GM13977 (cell line): ENCODE data around the gene DHRS1.

Source experiments
- DNase-seq: peaks from one replicate; pipeline ENCODE4 v3.0.0; 2012; ENCODE audit warnings: low spot score
- in situ Hi-C: fragments of 300-500 bp; cut with MboI; formaldehyde crosslinking; loops from one replicate; pipeline ENCODE4 v1.12.0; 2022; ENCODE audit warnings: low sequenced_read_pairs, low pct_unique_long_range_greater_than_20kb, mixed read lengths, inconsistent platforms; ENCODE audit not compliant: unreplicated experiment
- TF ChIP-seq, protein P1 (sequence below): IDR thresholded peaks from 2 replicates; pipeline ENCODE4 v1.5.1; 2012; ENCODE audit warnings: mild to moderate bottlenecking, control low read depth; ENCODE audit not compliant: insufficient read depth; ENCODE audit errors: extremely low read depth, missing control alignments

DHRS1 gene

DNA sequence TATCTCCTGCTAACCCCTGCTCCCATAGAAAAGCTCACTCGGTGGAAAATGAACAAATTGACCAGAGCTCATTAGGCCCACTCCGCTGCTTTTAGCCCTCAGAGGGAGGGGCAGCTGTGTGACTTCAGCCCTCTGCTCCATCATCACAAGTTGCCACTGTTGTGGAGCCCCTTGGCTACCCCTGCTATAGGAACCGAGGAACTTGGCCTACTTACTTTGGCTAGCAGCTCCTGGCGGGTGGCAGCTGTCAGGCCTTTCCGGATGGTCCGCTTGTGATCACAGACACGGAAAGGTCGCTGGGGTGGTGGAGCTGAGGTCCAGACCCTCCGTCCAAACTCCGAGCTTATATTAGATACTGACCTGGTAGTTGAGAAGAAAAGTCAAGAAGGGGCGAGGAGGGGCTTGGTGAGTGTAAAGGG is 7.6 kb upstream of the DHRS1 start:
- TF ChIP-seq, protein P1, sequence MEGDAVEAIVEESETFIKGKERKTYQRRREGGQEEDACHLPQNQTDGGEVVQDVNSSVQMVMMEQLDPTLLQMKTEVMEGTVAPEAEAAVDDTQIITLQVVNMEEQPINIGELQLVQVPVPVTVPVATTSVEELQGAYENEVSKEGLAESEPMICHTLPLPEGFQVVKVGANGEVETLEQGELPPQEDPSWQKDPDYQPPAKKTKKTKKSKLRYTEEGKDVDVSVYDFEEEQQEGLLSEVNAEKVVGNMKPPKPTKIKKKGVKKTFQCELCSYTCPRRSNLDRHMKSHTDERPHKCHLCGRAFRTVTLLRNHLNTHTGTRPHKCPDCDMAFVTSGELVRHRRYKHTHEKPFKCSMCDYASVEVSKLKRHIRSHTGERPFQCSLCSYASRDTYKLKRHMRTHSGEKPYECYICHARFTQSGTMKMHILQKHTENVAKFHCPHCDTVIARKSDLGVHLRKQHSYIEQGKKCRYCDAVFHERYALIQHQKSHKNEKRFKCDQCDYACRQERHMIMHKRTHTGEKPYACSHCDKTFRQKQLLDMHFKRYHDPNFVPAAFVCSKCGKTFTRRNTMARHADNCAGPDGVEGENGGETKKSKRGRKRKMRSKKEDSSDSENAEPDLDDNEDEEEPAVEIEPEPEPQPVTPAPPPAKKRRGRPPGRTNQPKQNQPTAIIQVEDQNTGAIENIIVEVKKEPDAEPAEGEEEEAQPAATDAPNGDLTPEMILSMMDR = no peak
- in situ Hi-C loops = no loop called here
- DNase-seq = no peak

GRCh38 chr14:24304019-24304387 is 4.4 kb upstream of the DHRS1 start:
- in situ Hi-C loops = no loop called here
- TF ChIP-seq, protein P1 = no peak
- no peak for DNase-seq

- no peak for DNase-seq
- in situ Hi-C loops = no loop called here
- TF ChIP-seq, protein P1 = no peak
Observed at GRCh38 chr14:24300326-24300980, 873 bp upstream of the DHRS1 start.

GRCh38 chr14:24298892-24299254 is 707 bp downstream of the DHRS1 start:
- TF ChIP-seq, protein P1 = no peak
- DNase-seq = no peak
- in situ Hi-C loops = loop anchor here (5.0 kb wide), 1 partner anchor 57 kb away; the partner anchor contains the start of gene TINF2

DNA sequence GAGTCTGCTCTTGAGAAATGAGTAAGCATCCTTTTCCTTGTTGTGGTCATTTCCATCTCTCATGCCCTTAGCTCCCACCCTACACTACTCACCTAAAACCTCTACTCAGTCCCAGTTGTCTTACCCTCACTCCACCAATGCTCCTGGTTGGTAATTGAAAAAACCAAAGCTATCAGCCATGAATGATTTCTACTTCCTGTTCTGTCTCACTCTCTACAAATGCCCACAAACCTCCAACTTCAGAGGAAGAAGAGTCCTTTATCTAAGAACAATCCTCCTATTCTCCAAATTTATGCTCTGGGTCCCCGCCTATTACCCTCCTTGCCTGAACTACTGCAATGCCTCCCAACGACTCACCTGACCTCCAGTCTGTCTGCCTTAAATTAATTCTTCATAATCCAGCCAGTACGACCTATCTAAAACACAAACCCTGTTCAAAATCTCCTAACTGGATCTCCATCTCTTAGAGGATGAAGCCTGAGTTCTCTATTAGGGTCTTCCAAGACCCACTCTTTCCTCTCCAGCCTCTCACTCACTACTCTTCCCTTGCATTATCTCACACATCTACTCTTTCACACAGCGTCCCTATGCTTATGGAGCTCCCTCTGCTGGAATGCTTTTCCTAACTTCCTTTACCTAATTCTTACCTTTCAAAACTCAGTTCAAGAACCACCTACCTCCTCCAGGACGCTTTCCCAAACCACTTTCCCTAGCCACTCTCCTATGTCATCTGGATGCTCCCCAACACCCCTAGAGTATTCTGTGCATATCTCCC is 2.2 kb downstream of the DHRS1 start:
- TF ChIP-seq, protein P1 = peak; percentile 42
- no peak for DNase-seq
- in situ Hi-C loops = loop anchor here (5.0 kb wide), 1 partner anchor 55 kb away; the partner anchor contains the start of gene TINF2

DNA sequence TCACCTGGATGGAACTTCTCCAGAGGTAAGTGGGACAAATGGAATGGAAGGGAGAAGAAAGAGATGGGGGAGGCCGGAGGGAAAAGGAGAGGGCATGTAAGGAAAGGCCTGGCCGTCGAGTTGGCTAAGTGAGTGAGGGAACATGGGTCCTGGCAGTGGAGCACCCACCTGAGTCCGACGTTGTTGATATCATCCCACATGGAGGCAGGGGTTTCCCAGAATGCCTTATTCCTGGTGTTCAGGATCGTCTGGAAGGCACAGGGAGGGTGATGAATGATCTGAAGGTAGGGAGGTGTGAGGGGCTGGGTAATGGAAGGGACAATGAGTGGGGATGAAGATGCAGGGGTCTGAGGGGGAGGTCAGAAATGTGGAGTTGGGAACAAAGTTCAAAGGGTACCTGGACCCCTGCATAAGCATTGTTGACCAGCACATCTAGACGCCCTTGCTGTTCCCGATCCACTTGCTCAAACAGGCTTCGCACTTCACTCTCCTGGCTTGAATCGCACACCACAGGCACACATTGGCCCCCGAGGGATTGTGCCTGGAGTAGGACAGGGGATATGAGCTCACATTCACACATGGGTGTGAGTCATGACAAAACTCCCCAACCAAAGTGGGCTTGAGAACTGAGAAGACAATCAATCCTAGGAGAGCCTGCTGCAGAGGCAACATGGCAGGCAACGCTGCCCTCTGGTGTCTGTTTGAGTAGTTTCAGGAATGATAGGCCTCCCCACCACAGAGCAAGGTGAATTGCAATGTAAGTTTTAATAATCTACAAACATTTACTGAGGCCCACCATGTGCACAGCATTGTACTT is 3.0 kb downstream of the DHRS1 start:
- peak; percentile 86 for DNase-seq
- TF ChIP-seq, protein P1 = peak; percentile 81
- in situ Hi-C loops = loop anchor here (5.0 kb wide), 1 partner anchor 54 kb away; the partner anchor contains the start of gene TINF2
